NCI-H345 (cell line): ENCODE results near the gene HEXA.
A peak's percentile ranks its signal among the peaks of the same experiment; 100 is the strongest.

ENCODE experiments used
- DNase-seq: peaks from one replicate; lab custom pipeline; 2025; lab: John Stamatoyannopoulos, UW

Gene HEXA

DNA sequence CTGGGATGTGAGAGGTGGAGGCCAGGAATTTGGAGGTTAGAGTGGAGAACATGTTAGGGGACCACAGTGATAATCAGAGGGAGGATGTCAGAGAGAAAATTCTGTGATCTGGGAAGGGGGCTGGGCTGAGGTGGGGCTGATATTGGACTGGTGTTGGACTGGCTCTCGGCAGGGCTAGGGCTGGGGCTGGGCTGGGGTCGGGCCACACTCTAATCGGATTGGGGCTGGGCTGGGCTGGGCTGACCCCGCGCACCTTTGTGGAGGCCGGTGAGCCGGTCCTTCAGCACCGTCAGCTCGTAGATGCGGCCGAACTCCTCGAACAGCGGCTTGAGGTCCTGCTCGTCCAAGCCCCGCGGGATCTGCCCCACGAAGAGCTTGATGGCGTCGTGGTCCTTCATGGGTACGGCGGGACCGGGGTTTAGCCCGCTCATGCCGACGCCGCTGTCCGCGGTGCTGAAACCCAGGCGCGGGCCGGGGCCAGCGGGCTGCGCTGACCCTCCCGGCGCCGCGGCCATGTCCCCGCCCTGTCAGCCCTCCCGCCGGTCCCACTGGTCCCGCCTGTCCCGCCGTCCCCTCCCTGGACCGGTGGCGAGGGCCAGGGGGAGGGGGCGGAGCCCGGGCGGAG lies 56.3 kb downstream of the HEXA start:
- DNase-seq: no peak

DNA sequence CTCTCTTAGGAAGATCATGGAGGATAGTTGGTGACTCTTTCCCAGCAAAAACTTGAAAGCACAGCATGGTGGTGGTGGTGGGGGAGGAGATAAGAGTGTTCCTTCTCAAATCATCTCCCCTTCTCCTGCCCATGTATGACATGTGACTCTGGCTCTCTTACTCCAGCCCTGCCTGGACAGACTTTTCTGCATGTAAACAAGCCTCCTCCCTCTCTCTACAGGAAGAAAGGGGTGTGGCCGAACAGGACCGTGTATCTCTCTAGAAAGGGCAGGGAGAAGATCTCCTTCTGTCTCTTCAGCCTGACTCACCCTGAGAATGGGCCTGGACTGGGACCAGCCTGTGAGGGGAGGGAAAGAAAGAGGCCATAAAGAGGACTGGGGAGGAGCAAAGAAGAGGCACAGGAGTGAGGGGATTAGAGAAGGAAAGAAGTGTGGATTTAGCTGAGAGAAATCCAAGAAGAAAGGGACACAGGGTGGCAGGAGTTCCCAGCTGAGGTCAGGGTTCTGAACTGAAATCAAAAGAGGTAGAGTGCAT lies 57.3 kb downstream of the HEXA start:
- DNase-seq: no peak

DNA sequence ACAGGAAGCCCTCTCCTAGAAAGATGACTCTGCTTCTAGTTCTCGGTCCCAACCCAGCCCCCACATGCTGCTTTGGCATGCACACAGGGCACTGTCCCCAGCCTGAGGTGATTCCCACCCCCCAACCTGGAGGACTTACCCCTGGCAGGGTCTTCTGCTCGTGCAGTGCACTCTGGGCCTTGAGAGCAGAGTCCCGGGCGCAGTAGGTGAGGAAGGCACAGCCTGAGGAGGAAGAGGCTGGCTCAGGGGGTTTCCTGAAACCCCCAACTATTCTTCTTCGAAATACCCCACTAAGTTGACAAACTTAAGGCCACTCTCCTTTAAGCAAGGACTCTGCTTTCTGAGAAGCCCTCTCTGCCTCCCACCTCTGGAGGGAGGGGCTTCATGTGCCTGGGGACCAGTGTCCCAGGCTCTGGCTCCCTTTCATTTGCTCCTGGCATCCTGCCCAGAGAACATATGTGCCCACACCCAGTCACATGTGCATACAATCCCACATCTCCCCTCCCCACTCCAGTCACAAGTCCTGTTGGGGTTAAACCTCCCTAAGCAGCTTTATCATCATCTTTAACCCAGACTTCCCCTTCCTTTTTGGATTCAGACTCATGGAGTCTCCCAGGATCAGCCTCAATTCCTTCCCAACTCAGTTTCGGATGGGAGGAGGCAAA lies 60.0 kb downstream of the HEXA start:
- peak; percentile 75 for DNase-seq

- no peak for DNase-seq
Observed at GRCh38 chr15:72313881-72314280, 61.9 kb downstream of the HEXA start.

DNA sequence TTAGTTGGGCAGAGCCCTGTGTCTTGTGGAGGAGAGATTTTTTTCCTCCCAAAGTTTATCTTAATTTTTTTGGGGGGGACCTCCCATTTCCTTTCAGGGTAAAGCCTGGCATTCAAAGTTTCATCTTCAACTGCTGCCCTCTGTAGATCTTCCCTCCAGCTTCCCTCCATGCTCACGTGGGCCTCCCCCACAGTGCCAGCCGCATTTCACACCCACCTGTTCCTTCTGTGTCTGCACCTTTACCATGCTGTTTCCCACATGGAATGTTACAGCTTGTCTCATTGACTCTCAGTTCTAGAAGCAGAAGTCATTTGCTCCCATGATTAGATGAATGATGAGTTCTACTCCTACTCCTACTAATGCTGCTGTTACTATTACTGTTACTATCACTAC lies 62.4 kb downstream of the HEXA start:
- DNase-seq: no peak

GRCh38 chr15:72312605-72313447 lies 63.0 kb downstream of the HEXA start:
- DNase-seq: peak; percentile 48

GRCh38 chr15:72307026-72307425 lies 68.8 kb downstream of the HEXA start:
- no peak for DNase-seq

DNA sequence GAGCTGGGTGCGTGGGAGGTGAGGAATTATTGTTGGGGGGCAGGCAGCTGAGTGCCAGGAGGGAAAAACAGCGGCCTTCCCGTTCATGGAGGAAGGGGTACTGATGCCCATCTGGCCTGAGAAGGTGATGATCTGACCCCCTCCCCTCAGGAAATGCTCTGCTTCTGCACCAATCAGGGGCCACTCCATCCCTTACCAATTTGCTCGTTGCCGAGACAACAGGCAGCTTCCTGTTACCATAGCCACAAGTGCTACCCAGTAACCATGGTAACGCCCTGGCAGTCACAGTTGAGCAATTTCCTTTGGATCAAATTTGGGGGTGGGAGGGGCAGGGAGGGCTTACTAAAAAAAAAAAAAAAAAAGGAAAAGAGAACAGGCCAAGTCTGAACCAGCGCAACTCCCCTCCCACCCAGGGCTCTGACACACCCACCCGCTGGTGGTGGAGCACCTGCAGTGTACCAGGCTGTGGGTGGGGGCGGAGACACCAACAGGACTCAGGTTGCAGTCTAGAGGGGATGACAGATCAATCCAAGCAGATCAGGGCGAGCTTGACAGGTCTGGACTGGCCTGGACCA lies 69.5 kb downstream of the HEXA start:
- DNase-seq: no peak

- DNase-seq: no peak
Observed at GRCh38 chr15:72304596-72304995, 71.2 kb downstream of the HEXA start.

DNA sequence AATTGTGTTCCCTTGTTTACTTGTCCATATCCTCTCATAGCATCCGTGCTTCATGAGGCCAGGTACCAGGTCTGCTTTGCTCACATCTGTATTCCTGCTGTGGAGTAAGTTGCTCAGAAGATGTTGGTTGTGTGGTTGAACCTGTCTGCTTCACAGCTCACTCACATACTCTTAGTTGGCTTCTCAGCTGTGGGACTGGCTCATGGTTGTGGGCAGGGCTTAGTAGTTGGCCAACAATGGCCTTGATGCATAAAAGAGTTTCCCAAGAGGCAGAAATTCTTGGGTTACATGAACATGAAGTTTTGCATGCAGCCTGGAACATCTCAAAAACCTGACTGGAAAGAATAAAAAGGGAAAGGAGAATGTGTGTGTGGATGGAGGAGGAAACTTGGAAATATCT lies 72.9 kb downstream of the HEXA start:
- DNase-seq: no peak
